IPS DF 4.7 (cell line): Measurements from ENCODE around the gene SFTPD.

Experiments used
- DNase-seq: peaks from one replicate; pipeline ENCODE4 v3.0.0-alpha.2; 2013; ENCODE audit warnings: low spot score; ENCODE audit errors: extremely low read depth

The SFTPD gene

GRCh38 chr10:79944428-79945395, 4.2 kb downstream of the SFTPD start:
- no peak for DNase-seq

GRCh38 chr10:79943871-79944270, 5.0 kb downstream of the SFTPD start:
- DNase-seq: no peak

DNA sequence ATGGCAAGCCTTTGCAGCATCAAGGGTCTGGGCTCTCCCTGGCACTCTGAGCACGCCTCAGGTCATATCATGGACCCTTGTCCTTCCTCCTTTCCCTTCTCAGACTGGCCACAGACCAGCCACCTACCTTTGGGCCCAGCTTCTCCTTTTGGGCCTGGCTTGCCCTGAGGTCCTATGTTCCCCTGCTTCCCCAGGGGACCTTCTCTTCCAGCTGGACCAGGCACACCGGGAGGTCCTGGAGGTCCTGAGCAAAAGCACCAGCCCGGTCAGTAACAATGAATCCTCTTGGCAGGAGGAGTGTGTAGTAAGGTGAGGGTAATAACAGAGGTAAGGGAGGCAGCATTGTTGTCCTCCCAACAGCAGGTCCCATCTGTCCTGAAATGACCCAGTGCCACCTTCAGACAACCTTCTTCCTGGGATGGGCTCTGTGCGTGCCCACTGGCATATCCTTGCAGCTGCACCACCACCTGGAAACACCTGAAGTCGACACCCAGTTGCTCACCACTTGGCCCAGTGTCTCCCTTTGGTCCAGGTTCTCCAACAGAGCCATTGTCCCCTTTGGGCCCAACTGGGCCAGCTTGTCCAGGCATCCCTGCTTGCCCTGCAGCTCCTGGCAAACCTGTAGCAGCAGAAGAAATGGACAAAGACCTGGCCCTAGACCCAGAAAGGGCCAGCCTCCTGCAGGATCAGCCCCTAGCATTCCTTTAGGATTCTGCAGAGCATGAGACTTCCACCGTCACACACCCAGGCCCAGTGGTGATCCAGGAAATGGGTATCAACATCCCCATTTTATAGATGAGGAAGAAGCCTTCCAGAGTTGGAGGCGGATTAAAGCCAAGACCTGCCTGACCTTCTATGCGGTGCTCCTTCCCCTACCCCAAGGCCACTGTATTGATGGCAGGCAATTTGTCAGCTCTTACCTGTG, 6.4 kb downstream of the SFTPD start:
- no peak for DNase-seq

DNA sequence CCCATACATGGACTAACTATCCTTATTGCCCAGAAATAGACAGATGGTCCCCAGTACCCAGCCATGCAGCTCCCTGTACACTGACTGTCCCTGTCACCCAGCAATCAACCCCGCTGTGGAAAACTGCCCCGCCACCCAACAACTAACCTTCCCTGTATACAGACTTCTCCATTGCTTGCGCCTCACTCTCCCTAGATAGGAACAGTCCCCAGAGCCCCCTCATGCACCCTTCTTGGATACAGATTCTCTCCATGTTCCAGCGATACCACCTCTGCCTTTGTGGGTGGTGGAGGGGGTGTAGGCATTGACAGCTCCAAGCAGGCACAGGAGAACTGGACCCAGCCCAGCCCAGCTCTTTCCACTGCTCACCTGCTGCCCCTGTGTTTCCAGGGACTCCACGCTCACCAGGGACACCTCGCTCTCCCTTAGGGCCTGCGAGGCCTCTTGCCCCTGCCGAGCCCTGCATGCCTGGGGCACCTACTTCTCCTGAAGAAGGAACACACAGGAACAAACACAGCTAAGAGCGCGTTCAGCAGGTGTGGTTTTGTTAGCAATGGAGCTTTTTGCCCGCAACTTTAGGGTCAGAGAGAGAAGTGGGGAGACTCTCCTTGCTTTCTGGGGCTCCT, 7.2 kb downstream of the SFTPD start:
- DNase-seq: no peak

DNA sequence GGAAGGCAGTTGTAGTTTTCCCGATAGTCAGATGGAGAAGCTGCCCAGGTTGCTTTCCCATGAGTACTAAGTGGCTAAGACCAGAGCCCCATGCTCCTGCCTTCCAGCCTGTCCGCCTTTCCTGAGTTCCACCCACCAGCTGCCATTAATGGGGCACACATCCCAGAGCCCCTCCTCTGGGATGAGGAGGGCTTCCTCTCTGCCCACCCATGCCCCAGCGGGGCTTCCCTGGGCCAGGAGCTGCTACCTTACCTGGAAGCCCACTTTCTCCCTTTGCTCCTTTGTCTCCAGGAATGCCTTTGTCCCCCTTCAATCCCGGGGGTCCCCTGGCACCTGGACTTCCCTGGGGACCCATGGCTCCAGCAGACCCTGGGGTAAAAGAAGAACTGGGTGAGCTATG, 7.8 kb downstream of the SFTPD start:
- no peak for DNase-seq

GRCh38 chr10:79940431-79940830, 8.5 kb downstream of the SFTPD start:
- DNase-seq: no peak

GRCh38 chr10:79939969-79940368, 8.9 kb downstream of the SFTPD start:
- no peak for DNase-seq

DNA sequence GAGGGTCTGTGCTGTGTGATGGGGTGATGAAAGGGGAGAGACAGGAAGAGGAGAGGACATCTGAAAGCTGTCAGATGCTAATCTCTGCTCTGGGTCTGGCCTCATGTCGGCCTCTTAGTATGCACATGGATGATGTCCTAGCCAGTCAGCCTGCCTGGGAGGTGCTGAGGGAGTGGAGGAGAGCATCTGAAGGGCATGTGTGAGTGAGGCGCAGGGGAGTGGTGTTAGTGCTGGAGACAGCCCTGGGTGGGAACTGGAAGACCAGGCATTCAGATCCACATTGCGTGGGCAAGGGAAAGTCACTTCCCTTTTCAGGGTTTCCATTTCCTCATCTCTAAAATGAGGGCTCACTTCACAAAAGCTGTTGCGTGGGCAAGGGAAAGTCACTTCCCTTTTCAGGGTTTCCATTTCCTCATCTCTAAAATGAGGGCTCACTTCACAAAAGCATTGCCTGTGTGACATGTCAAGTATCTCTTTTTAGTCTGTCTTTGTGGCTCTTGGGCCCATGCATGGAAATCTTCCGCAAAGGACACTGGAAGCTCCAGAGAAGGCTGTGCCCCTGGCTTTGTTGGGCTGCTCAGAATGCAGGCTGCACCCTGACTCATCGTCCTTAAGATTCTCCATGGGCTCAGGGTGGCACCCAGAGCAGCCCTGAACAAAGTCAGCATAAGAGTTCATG, 10.0 kb downstream of the SFTPD start:
- DNase-seq: no peak

- DNase-seq: no peak
Observed at GRCh38 chr10:79937701-79938151, 11.2 kb downstream of the SFTPD start.

DNA sequence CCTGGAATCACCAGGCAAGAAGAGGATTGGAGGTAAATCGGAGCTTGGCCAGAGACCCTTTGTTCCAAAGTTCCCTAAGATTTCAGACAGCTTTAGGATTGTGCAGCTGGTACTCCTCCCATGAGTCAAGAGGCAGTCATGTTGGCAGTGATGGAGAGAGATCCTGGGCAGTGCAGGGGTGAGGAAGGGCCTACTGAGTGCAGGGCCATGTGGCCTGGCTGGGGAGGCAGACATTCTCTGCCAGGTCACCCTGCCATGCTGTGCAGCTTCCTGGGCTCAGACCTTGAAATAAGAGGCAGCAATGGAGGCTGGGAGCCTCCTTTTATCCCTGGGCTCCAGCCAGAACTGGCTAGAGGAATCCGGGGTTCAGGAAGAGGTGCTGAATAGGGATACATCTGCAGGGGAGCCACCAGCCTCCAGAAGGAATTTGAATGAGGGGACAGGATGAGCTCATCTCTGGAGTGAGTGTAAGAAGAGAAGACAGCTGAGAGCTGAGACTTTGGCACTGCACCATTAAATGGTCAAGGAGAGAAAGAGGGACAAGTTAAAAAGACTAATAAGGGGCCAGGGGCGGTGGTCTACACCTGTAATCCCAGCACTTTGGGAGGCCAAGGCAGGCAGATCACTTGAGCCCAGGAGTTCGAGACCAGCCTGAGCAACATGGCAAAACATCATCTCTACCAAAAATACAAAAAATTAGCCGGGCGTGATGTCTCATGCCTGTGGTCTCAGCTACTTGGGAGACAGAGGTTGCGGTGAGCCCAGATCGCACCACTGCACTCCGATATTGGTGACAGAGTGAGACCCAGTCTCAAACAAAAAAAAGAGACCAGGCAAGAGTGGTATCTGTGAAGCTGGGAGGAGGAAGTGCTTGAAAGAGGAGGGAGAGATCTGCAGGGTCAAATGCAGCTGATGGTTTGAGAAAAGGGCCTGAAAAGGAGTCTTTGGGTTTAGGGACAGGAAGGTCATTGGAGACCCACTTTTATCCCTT, 12.0 kb downstream of the SFTPD start:
- no peak for DNase-seq

DNA sequence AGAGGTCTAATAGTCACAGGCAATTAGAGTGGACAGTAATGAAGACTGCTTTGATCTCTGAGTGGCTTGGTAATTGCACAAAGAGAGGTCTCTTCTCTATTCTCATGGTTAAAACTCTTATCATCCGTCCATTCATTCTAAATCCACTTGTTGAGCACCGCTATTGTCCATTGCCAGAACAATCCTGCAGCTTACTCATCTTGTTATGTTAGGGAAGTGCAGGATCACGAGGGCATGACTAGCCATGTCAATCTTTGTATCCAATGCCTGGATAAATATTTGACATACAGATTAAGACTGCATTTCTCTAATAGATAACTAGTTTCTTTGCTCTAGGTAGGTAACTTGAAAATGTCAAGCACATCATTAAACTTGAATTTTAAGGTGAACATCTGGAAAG, 14.9 kb downstream of the SFTPD start:
- DNase-seq: no peak

DNA sequence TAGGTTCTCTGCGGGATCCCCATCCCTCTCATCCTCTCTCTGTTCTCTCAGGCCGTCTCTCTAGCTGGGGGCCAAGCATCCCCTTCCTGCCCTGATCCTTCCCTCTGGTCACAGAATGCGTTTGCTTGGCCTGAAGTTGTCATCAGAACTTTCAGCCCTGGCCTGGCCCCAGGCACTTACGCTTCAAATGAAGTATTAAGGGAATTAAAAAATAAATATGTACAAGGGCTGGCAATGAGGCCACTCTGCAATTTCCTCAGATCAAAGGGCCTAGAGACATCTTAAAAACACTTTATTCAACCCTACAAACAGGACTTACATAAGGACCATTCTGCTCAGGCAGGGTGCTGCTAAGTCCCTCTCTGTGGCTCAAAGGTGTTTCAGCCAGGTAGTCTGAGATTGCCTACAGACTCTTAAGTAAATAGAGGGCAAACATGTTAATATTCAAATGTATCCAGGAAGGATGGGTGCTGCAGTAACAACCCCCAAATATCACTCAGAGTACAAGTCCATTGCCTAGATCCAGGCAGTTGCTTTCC, 16.0 kb downstream of the SFTPD start:
- DNase-seq: no peak

GRCh38 chr10:79932307-79932706, 16.6 kb downstream of the SFTPD start:
- no peak for DNase-seq

- no peak for DNase-seq
Observed at GRCh38 chr10:79930751-79931150, 18.2 kb downstream of the SFTPD start.

DNA sequence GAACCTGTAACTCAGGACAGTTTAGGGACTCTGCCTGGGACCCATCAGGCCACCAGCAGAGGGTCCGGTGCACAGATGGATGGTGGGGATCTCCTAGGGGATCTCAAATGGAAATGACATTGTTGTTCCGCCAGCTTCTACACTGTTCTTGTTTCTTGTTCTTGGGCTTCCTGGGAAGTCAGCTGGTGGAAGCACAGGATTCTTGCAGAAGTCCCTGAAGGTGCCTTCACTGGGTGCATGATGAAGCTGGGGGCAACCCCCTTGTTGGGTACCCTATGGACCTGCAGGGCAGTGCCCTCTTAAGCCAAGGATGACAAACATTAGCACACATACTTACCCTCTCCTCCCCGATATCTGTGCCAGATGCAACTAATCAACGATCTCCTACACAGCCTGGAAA, 18.6 kb downstream of the SFTPD start:
- DNase-seq: no peak

DNA sequence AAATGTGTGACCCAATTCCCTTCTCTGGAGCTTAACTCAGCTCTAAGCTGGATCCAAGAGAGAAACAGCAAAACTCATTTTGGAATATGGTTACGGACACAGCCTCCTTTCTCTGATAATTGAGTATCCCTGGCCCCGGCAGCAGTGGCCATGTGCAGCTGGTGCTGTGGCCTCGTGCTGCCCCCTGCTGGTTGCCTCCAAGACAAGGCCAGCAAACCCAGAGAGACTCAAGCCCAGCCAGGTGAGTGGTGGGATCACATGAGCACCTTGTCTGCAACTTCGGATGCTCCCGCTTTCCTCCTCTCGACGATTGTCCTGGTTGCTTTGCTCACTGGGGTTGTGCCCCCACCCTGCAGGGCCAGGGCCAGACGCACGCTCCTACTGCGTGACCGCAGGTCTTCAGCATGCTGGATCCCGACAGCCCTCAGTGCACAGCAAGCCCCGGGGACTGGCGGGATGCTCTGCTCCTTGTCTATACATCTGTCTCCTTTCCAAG, 19.4 kb downstream of the SFTPD start:
- peak; percentile 60 for DNase-seq

DNA sequence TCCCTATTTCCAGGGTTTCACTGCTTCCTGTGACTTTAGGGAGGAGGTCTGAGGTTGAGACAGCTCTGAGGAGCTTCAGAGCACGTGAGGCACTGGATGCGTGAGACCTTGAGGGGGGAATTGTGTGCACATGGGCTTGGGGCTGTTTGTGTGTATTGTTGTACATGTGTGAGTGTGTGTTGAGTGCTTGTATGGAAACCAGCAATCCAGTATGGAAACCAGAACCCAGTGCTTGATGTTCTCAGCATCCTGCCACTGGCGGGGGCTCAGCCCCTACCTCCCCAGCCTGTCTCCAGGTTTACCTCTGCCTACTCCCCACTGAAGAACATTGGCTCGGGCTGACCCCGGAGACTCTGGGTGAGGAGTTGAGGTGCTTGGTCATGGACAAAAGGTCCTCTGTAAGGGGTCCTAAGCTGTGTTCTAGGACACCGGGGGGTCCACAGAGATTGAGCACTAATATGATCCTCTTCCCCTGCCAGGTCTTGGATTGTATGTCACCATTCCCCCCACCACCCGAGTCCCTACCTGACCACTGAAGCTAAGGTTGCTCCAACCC, 20.8 kb downstream of the SFTPD start:
- DNase-seq: no peak

- DNase-seq: no peak
Observed at GRCh38 chr10:79927111-79927828, 21.6 kb downstream of the SFTPD start.
